Endothelial cell of umbilical vein (primary cell): Measurements from ENCODE around the gene KDM5B. TPM values are rescaled to one million over a fixed set of nuclear protein-coding genes. Genes with fewer than 3 reads are reported as not detected.

Experiments used
- BruUV-seq: library from RNA; stranded (reverse); fragments of 400-500 nt; replicated peaks from 2 replicates; lab custom pipeline; 2021; lab: Mats Ljungman, UMichigan
- CTCF ChIA-PET: fragments of 300-600, 350-600 bp; sonication (Branson Sonifier 250); formaldehyde crosslinking; loops from one replicate; lab custom pipeline; 2021; ENCODE audit warnings: antibody characterized with exemption, inconsistent platforms; lab: Charles Lee
- POLR2A ChIA-PET: fragments of 300-600, 350-600 bp; sonication (Branson Sonifier 250); formaldehyde crosslinking; loops from one replicate; lab custom pipeline; 2021; ENCODE audit warnings: antibody characterized with exemption, inconsistent platforms; lab: Charles Lee
- DNase-seq: peaks from one replicate; pipeline ENCODE4 v3.0.0-alpha.2; 2011; ENCODE audit warnings: low read depth, low spot score
- FAIRE-seq: peaks from 2 replicates; lab custom pipeline; 2011; peaks lifted over from hg19 to GRCh38; lab: Jason Lieb, UNC
- H2AFZ ChIP-seq: 2 replicates; pipeline ENCODE4 v1.6.0; 2012; ENCODE audit warnings: low read depth, low read length, control low read depth, inconsistent platforms
- H3K27ac ChIP-seq: 2 replicates; pipeline ENCODE4 v1.5.1; 2011; ENCODE audit warnings: low read depth, mild to moderate bottlenecking, control low read depth, low read length, moderate library complexity; ENCODE audit not compliant: insufficient read depth
- H3K27me3 ChIP-seq, 2 experiments: 2 replicates each; pipeline versions ENCODE4 v1.6.0 to v1.6.1; 2011; ENCODE audit warnings: low read length in 2 of 2, mixed read lengths in 1 of 2; ENCODE audit not compliant: control insufficient read depth in 2 of 2, insufficient read depth in 2 of 2
- H3K36me3 ChIP-seq, 2 experiments: 2 replicates in 1 of 2; 3 replicates in 1 of 2; pipeline ENCODE4 v1.5.1; 2011; ENCODE audit warnings: low read length in 2 of 2, mild to moderate bottlenecking in 1 of 2, moderate library complexity in 1 of 2; ENCODE audit not compliant: control insufficient read depth in 2 of 2, insufficient read depth in 2 of 2; ENCODE audit errors: extremely low read depth in 1 of 2
- H3K4me1 ChIP-seq: 3 replicates; pipeline ENCODE4 v1.5.1; 2011; ENCODE audit warnings: mild to moderate bottlenecking, low read length; ENCODE audit not compliant: control insufficient read depth, insufficient read depth; ENCODE audit errors: extremely low read depth
- H3K4me2 ChIP-seq: 2 replicates; pipeline ENCODE4 v1.6.1; 2011; ENCODE audit warnings: low read length, control low read depth, mixed read lengths; ENCODE audit not compliant: insufficient read depth
- H3K4me3 ChIP-seq, 3 experiments: fragments of 200-600 bp in 1 of 3; sonication (generic), shearing (Covaris generic) in 1 of 3; replicated peaks in 1 of 3; 2 replicates each; pipeline ENCODE4 v1.5.1; 2011 to 2016; ENCODE audit warnings: control low read depth in 3 of 3, low read length in 3 of 3, mild to moderate bottlenecking in 2 of 3, inconsistent platforms in 1 of 3, low read depth in 1 of 3, moderate library complexity in 1 of 3; ENCODE audit not compliant: insufficient read depth in 1 of 3
- H3K79me2 ChIP-seq: 2 replicates; pipeline ENCODE4 v1.6.0; 2012; ENCODE audit warnings: low read length, inconsistent platforms; ENCODE audit not compliant: control insufficient read depth, insufficient read depth
- H3K9ac ChIP-seq: replicated peaks from 2 replicates; pipeline ENCODE3; 2011; ENCODE audit warnings: low read length, control low read depth; ENCODE audit not compliant: insufficient read depth; ENCODE audit errors: extremely low read depth
- H3K9me1 ChIP-seq: replicated peaks from 3 replicates; pipeline ENCODE4 v1.6.0; 2011; ENCODE audit warnings: mild to moderate bottlenecking, low read length; ENCODE audit not compliant: control insufficient read depth, insufficient read depth; ENCODE audit errors: extremely low read depth
- H3K9me3 ChIP-seq: replicated peaks from 2 replicates; pipeline ENCODE4 v1.5.1; 2012; ENCODE audit warnings: low read length, inconsistent platforms; ENCODE audit not compliant: control insufficient read depth, insufficient read depth
- H4K20me1 ChIP-seq: replicated peaks from 2 replicates; pipeline ENCODE3; 2011; ENCODE audit warnings: mild to moderate bottlenecking, low read length; ENCODE audit not compliant: control insufficient read depth, insufficient read depth; ENCODE audit errors: extremely low read depth
- EZH2 ChIP-seq: IDR thresholded peaks from 2 replicates; pipeline ENCODE4 v1.6.1; 2012; ENCODE audit warnings: borderline replicate concordance, low read depth, mild to moderate bottlenecking, moderate library complexity, low read length, inconsistent platforms; ENCODE audit not compliant: severe bottlenecking
- FOS ChIP-seq: IDR thresholded peaks from 2 replicates; pipeline ENCODE4 v1.6.1; 2011; ENCODE audit warnings: mild to moderate bottlenecking, low read length, moderate library complexity, borderline replicate concordance; ENCODE audit not compliant: insufficient read depth
- MAX ChIP-seq: IDR thresholded peaks from 2 replicates; pipeline ENCODE4 v1.6.1; 2011; ENCODE audit not compliant: insufficient read depth, insufficient read length
- MYC ChIP-seq: IDR thresholded peaks from one replicate; pipeline ENCODE4 v1.6.1; 2011; ENCODE audit warnings: mild to moderate bottlenecking, low read depth, low read length
- dilution Hi-C: fragments of 300-500 bp; cut with MboI; formaldehyde crosslinking; loops from one replicate; pipeline ENCODE4 v1.15.0; 2019; ENCODE audit warnings: low sequenced_read_pairs; ENCODE audit not compliant: extremely low pct_ligation_motif_present
- intact Hi-C: fragments of 100-400 bp; cut with micrococcal nuclease; formaldehyde crosslinking; loops from one replicate; pipeline ENCODE4 v1.10.0; 2022
- polyA plus RNA-seq, 4 experiments: library from polyadenylated mRNA; depleted of rRNA in 3 of 4; stranded (reverse) in 3 of 4; unstranded in 1 of 4; fragments of >200 nt; gene quantifications; 2 replicates each; pipeline versions ENCODE4 v1.2.1 to v1.2.3, GENCODE V29; 2011 to 2012; ENCODE audit warnings: missing spikeins in 1 of 4
- total RNA-seq: library from RNA; stranded (reverse); gene quantifications from 2 replicates; pipeline ENCODE4 v1.2.3, GENCODE V29; 2021

Gene KDM5B
- total and polyA plus RNA-seq, 2 donors (not counting 3 experiments of a cell fraction or from before 2014, with no cell fraction given), result 25.2 to 65.5 TPM

- Histone ChIP-seq H3K79me2 (no peaks in the 10 kb centered on the region), H2AFZ (no peak overlapping the region), H4K20me1 (peaks cover 2% of the 10 kb centered on the region), H3K4me2 (no peak overlapping the region), H3K27me3 (no peaks in the 10 kb centered on the region), H3K9ac (no peak overlapping the region), H3K9me1 (no peaks in the 10 kb centered on the region), H3K9me3 (no peaks in the 10 kb centered on the region), H3K4me3 (no peak overlapping the region), H3K36me3 (peaks cover 23 to 29% of the 10 kb centered on the region in 2 experiments), H3K4me1 (no peaks in the 10 kb centered on the region), H3K27ac (no peak overlapping the region)
- intact Hi-C loops (no loop called here), dilution Hi-C loops (no loop called here)
- POLR2A ChIA-PET, result no interaction called here
- no peak for TF ChIP-seq EZH2
- no peak for TF ChIP-seq FOS
- BruUV-seq, result no TSS peak
- CTCF ChIA-PET, result no interaction called here
- DNase-seq, result no peak
- FAIRE-seq, result no peak
Observed at GRCh38 chr1:202754293-202754692, 53.9 kb downstream of the KDM5B start.

GRCh38 chr1:202752774-202753173 lies 55.4 kb downstream of the KDM5B start:
- Histone ChIP-seq H3K4me2 (no peak overlapping the region), H3K27ac (no peak overlapping the region), H3K27me3 (no peaks in the 10 kb centered on the region), H3K9ac (no peak overlapping the region), H2AFZ (no peak overlapping the region), H3K9me3 (no peaks in the 10 kb centered on the region), H3K4me1 (no peaks in the 10 kb centered on the region), H3K4me3 (no peak overlapping the region), H3K36me3 (peaks cover 16 to 33% of the 10 kb centered on the region in 2 experiments), H3K79me2 (no peaks in the 10 kb centered on the region), H4K20me1 (peaks cover 2% of the 10 kb centered on the region), H3K9me1 (no peaks in the 10 kb centered on the region)
- TF ChIP-seq MYC (no peak), MAX (no peak), FOS (no peak)
- CTCF ChIA-PET, result interaction anchor here (1.0 to 1.3 kb wide), 3 partner anchors 21 to 247 kb away, joined by 3 to 4 read pairs (median 3); no protein-coding TSS in a partner anchor
- POLR2A ChIA-PET, result no interaction called here
- BruUV-seq, result no TSS peak
- FAIRE-seq, result no peak
- no peak for DNase-seq
- intact Hi-C loops (no loop called here), dilution Hi-C loops (no loop called here)
